H1 (cell line): ENCODE data around the gene ASH1L.

Experiments used
- CTCF ChIP-seq, 3 experiments: IDR thresholded peaks; 1 replicate in 2 of 3; 2 replicates in 1 of 3; pipeline versions ENCODE4 v1.5.1 to v1.6.1; 2011; ENCODE audit warnings: low read length in 3 of 3, mild to moderate bottlenecking in 3 of 3, inconsistent platforms in 2 of 3, low read depth in 1 of 3, moderate library complexity in 1 of 3; ENCODE audit not compliant: insufficient read depth in 1 of 3; ENCODE audit errors: control extremely low read depth in 1 of 3
- EP300 ChIP-seq, 2 experiments: IDR thresholded peaks; 1 replicate in 1 of 2; 2 replicates in 1 of 2; pipeline ENCODE4 v1.6.1; 2011 to 2012; ENCODE audit warnings: low read depth in 2 of 2, low read length in 2 of 2, mild to moderate bottlenecking in 2 of 2, borderline replicate concordance in 1 of 2, inconsistent platforms in 1 of 2, moderate library complexity in 1 of 2
- GTF2F1 ChIP-seq: IDR thresholded peaks from 2 replicates; pipeline ENCODE4 v1.6.1; 2012; ENCODE audit warnings: low read depth, low read length, improper control_type of control experiment, borderline replicate concordance
- JUND ChIP-seq: IDR thresholded peaks from 2 replicates; pipeline ENCODE4 v1.6.1; 2011; ENCODE audit warnings: mild to moderate bottlenecking, improper control_type of control experiment, low read length
- MAX ChIP-seq: IDR thresholded peaks from 2 replicates; pipeline ENCODE4 v1.6.1; 2012; ENCODE audit warnings: inconsistent platforms
- POLR2A ChIP-seq, 2 experiments: IDR thresholded peaks; 1 replicate in 1 of 2; 2 replicates in 1 of 2; pipeline ENCODE4 v1.6.1; 2011; ENCODE audit warnings: low read depth in 2 of 2, low read length in 2 of 2, mild to moderate bottlenecking in 2 of 2; ENCODE audit errors: control extremely low read depth in 1 of 2
- POLR2AphosphoS5 ChIP-seq: IDR thresholded peaks from 2 replicates; pipeline ENCODE4 v1.6.1; 2011; ENCODE audit warnings: low read depth, low read length
- RAD21 ChIP-seq, 2 experiments: IDR thresholded peaks in 1 of 2; conservative IDR thresholded peaks in 1 of 2; 2 replicates each; pipeline ENCODE4 v1.6.1; 2011; ENCODE audit warnings: low read depth in 2 of 2, low read length in 2 of 2, improper control_type of control experiment in 1 of 2, inconsistent platforms in 1 of 2, mild to moderate bottlenecking in 1 of 2, moderate library complexity in 1 of 2
- SIN3A ChIP-seq, 2 experiments: IDR thresholded peaks in 1 of 2; conservative IDR thresholded peaks in 1 of 2; 2 replicates each; pipeline ENCODE4 v1.6.1; 2011 to 2012; ENCODE audit warnings: low read length in 2 of 2, improper control_type of control experiment in 1 of 2, low read depth in 1 of 2, mild to moderate bottlenecking in 1 of 2
- SP1 ChIP-seq: IDR thresholded peaks from 2 replicates; pipeline ENCODE4 v1.6.1; 2011; ENCODE audit warnings: low read depth, low read length
- SP2 ChIP-seq: IDR thresholded peaks from 2 replicates; pipeline ENCODE4 v1.6.1; 2012; ENCODE audit warnings: mild to moderate bottlenecking, low read length, inconsistent platforms
- TCF12 ChIP-seq: IDR thresholded peaks from 2 replicates; pipeline ENCODE4 v1.6.1; 2011; ENCODE audit warnings: low read depth, mild to moderate bottlenecking, low read length
- TEAD4 ChIP-seq: IDR thresholded peaks from 2 replicates; pipeline ENCODE4 v1.6.1; 2012; ENCODE audit warnings: low read depth, low read length, inconsistent platforms, mixed read lengths
- USF2 ChIP-seq: IDR thresholded peaks from 2 replicates; pipeline ENCODE4 v1.6.1; 2011; ENCODE audit warnings: low read length, improper control_type of control experiment

GRCh38 chr1:155322953-155323728 is 239.5 kb downstream of the ASH1L start:
- no peak for TF ChIP-seq TEAD4
- peak in 2 of 3 experiments; percentile 85 to 92; a peak in 3 of 4 replicates for TF ChIP-seq CTCF (IDR thresholded peaks at IDR 0.05; ENCODE audit: control extremely low read depth in 1 of 3, insufficient read depth in 1 of 3, low read depth in 1 of 3, low read length in 3 of 3)
- TF ChIP-seq SP1, result peak; percentile 7; the same call in 1 of the 2 replicates
- peak in 1 of 2 experiments; percentile 16; a peak in 1 of 3 replicates for TF ChIP-seq EP300 (IDR thresholded peaks at IDR 0.05; ENCODE audit: borderline replicate concordance in 1 of 2, low read depth in 2 of 2, low read length in 2 of 2)
- no peak for TF ChIP-seq TCF12
- no peak for TF ChIP-seq JUND
- no peak for TF ChIP-seq GTF2F1
- TF ChIP-seq USF2, result no peak
- no peak for TF ChIP-seq POLR2AphosphoS5
- peak in 1 of 2 experiments; percentile 81; a peak in 1 of 4 replicates for TF ChIP-seq SIN3A (conservative IDR thresholded peaks at IDR 0.05 in 1 of 2, IDR thresholded peaks at IDR 0.05 in 1 of 2; ENCODE audit: low read depth in 1 of 2, low read length in 2 of 2)
- TF ChIP-seq MAX, result peak; percentile 72
- no peak for TF ChIP-seq SP2
- no peak for TF ChIP-seq POLR2A (IDR thresholded peaks at IDR 0.05; ENCODE audit: control extremely low read depth in 1 of 2, low read depth in 2 of 2, low read length in 2 of 2)
- TF ChIP-seq RAD21 (IDR thresholded peaks at IDR 0.05 in 1 of 2, conservative IDR thresholded peaks at IDR 0.05 in 1 of 2; ENCODE audit: low read depth in 2 of 2, low read length in 2 of 2), result peak; percentile 74 to 86
